Mucosa of rectum (tissue), 2 donors: ENCODE measurements around the gene E2F1.

Source experiments
- H3K27ac ChIP-seq, 2 donors: one replicate each; pipeline ENCODE4 v1.7.0; 2013; ENCODE audit warnings: inconsistent platforms in 2 of 2, low read depth in 2 of 2, low read length in 2 of 2
- H3K27me3 ChIP-seq, 2 donors: one replicate each; pipeline ENCODE4 v1.7.0; 2013; ENCODE audit warnings: low read length in 2 of 2; ENCODE audit not compliant: control insufficient read depth in 2 of 2, insufficient read depth in 2 of 2
- H3K36me3 ChIP-seq, 2 donors: one replicate each; pipeline ENCODE4 v1.7.0; 2013; ENCODE audit warnings: low read length in 2 of 2; ENCODE audit not compliant: control insufficient read depth in 2 of 2, insufficient read depth in 2 of 2
- H3K4me1 ChIP-seq, 2 donors: one replicate each; pipeline ENCODE4 v1.7.0; 2013; ENCODE audit warnings: low read length in 2 of 2, mild to moderate bottlenecking in 1 of 2; ENCODE audit not compliant: control insufficient read depth in 2 of 2, insufficient read depth in 2 of 2
- H3K4me3 ChIP-seq, 2 donors: one replicate each; pipeline ENCODE4 v1.7.0; 2013; ENCODE audit warnings: low read length in 2 of 2
- H3K9ac ChIP-seq, 2 donors: one replicate each; pipeline ENCODE4 v1.7.0; 2013; ENCODE audit warnings: low read length in 2 of 2, low read depth in 1 of 2, mild to moderate bottlenecking in 1 of 2
- H3K9me3 ChIP-seq, 2 donors: one replicate each; pipeline ENCODE4 v1.7.0; 2013; ENCODE audit warnings: low read length in 2 of 2; ENCODE audit not compliant: control insufficient read depth in 2 of 2
- donor health status: healthy.
- donor health status: Normal muscosa, but diverticular disease.

The E2F1 gene

GRCh38 chr20:33670715-33671499, 15.3 kb downstream of the E2F1 start:
- peaks cover 13 to 20% of the 10 kb centered on the region in 2 donors for H3K36me3 ChIP-seq
- H3K4me1 ChIP-seq = peaks cover 49 to 50% of the 10 kb centered on the region in 2 donors
- H3K9me3 ChIP-seq = no peaks in the 10 kb centered on the region
- H3K27ac ChIP-seq = no peak overlapping the region
- H3K9ac ChIP-seq = no peak overlapping the region
- no peak overlapping the region for H3K4me3 ChIP-seq
- no peaks in the 10 kb centered on the region for H3K27me3 ChIP-seq

GRCh38 chr20:33669873-33670640, 16.1 kb downstream of the E2F1 start:
- H3K36me3 ChIP-seq = peaks cover 13 to 20% of the 10 kb centered on the region in 2 donors
- no peak overlapping the region for H3K9ac ChIP-seq
- no peak overlapping the region for H3K27ac ChIP-seq
- H3K4me3 ChIP-seq = no peak overlapping the region
- no peaks in the 10 kb centered on the region for H3K9me3 ChIP-seq
- peaks cover 41 to 44% of the 10 kb centered on the region in 2 donors for H3K4me1 ChIP-seq
- H3K27me3 ChIP-seq = no peaks in the 10 kb centered on the region

- H3K9me3 ChIP-seq = no peaks in the 10 kb centered on the region
- H3K27me3 ChIP-seq = no peaks in the 10 kb centered on the region
- no peak overlapping the region for H3K4me3 ChIP-seq
- H3K27ac ChIP-seq = no peak overlapping the region
- H3K9ac ChIP-seq = no peak overlapping the region
- H3K4me1 ChIP-seq = peaks cover 38 to 40% of the 10 kb centered on the region in 2 donors
- peaks cover 13 to 20% of the 10 kb centered on the region in 2 donors for H3K36me3 ChIP-seq
These were observed 17.0 kb downstream of the E2F1 start for GRCh38 chr20:33669224-33669623.

- H3K4me1 ChIP-seq = peaks cover 41 to 45% of the 10 kb centered on the region in 2 donors
- H3K36me3 ChIP-seq = peaks cover 13 to 20% of the 10 kb centered on the region in 2 donors
- no peaks in the 10 kb centered on the region for H3K27me3 ChIP-seq
- H3K27ac ChIP-seq = peak overlapping the region in 1 of 2 donors; percentile 95
- H3K9me3 ChIP-seq = no peaks in the 10 kb centered on the region
- no peak overlapping the region for H3K9ac ChIP-seq
- peak overlapping the region; percentile 70 to 74 for H3K4me3 ChIP-seq
These were observed 17.6 kb downstream of the E2F1 start for GRCh38 chr20:33668466-33669155.

- Histone ChIP-seq H3K9ac (peak overlapping the region; percentile 70 to 80), H3K4me3 (peak overlapping the region; percentile 70 to 74), H3K4me1 (peaks cover 39 to 42% of the 10 kb centered on the region in 2 donors), H3K27ac (peak overlapping the region; percentile 94 to 95), H3K27me3 (no peaks in the 10 kb centered on the region), H3K36me3 (peaks cover 13 to 20% of the 10 kb centered on the region in 2 donors), H3K9me3 (no peaks in the 10 kb centered on the region)
These were observed 18.3 kb downstream of the E2F1 start for GRCh38 chr20:33667676-33668465.

GRCh38 chr20:33667245-33667675, 18.9 kb downstream of the E2F1 start:
- H3K9me3 ChIP-seq = no peaks in the 10 kb centered on the region
- peak overlapping the region; percentile 70 to 80 for H3K9ac ChIP-seq
- H3K4me1 ChIP-seq = peaks cover 37 to 39% of the 10 kb centered on the region in 2 donors
- H3K27ac ChIP-seq = peak overlapping the region; percentile 94 to 95
- peak overlapping the region; percentile 70 to 74 for H3K4me3 ChIP-seq
- no peaks in the 10 kb centered on the region for H3K27me3 ChIP-seq
- peaks cover 13 to 20% of the 10 kb centered on the region in 2 donors for H3K36me3 ChIP-seq

- Histone ChIP-seq H3K9ac (peak within 1 kb of the TSS; percentile 70 to 80), H3K27ac (peak within 1 kb of the TSS; percentile 94 to 95), H3K36me3 (peaks cover 13 to 20% of the 10 kb centered on the region in 2 donors), H3K9me3 (no peaks in the 10 kb centered on the region), H3K4me3 (peak within 1 kb of the TSS; percentile 70 to 74), H3K4me1 (peaks cover 37 to 39% of the 10 kb centered on the region in 2 donors), H3K27me3 (no peaks in the 10 kb centered on the region)
These were observed 19.6 kb downstream of the E2F1 start, which contains the start of gene ACTL10 for GRCh38 chr20:33666293-33667244. Gene ACTL10, plus strand, starts transcription at chr20:33666943. Its CDS starts 555 bp downstream, at chr20:33667498.

- peaks cover 37 to 39% of the 10 kb centered on the region in 2 donors for H3K4me1 ChIP-seq
- H3K36me3 ChIP-seq = peaks cover 7 to 11% of the 10 kb centered on the region in 2 donors
- no peak overlapping the region for H3K9ac ChIP-seq
- no peak overlapping the region for H3K4me3 ChIP-seq
- H3K9me3 ChIP-seq = no peaks in the 10 kb centered on the region
- peak overlapping the region in 1 of 2 donors; percentile 93 for H3K27ac ChIP-seq
- no peaks in the 10 kb centered on the region for H3K27me3 ChIP-seq
These were observed 21.4 kb downstream of the E2F1 start for GRCh38 chr20:33664762-33665144.
